ENCODE measurements around the gene RMND1. TPM values are rescaled to one million over a fixed set of nuclear protein-coding genes. Genes with fewer than 3 reads are reported as not detected.

The RMND1 gene
- total RNA-seq, 1 experiment from 2014 or later, result 19.3 TPM

DNA sequence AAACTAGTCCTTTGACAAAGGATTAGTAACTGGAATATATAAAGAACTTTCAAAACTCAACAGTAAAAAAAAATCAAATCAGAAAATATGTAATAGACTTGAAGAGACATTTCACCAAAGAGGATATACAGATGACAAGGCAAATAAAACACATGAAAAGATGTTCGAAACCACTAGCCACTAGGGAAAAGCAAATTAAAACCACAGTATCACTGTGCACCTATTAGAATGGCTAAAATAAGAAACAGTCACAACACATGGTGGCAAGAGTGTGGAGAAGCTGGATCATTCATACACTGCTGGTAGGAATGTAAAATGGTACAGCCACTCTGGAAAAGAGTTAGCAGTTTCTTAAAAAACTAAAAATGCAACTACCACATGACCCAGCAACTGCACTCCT, 75.5 kb downstream of the RMND1 start:
- Histone ChIP-seq H3K36me3 (ENCODE audit: low read depth) (peaks cover 8% of the 10 kb centered on the region; the same call in 1 of the 2 replicates), H3K4me2 (peak overlapping the region; percentile 6; the same call in 1 of the 2 replicates), H3K27ac (peak overlapping the region; percentile 91), H3K4me3 (no peak overlapping the region), H3K9me3 (ENCODE audit: insufficient read depth, low read depth) (no peaks in the 10 kb centered on the region), H4K20me1 (ENCODE audit: insufficient read depth) (no peaks in the 10 kb centered on the region), H3K4me1 (replicated peaks; ENCODE audit: insufficient read depth) (peaks cover 37% of the 10 kb centered on the region), H3F3A (ENCODE audit: insufficient read depth, low read depth) (peaks cover 29% of the 10 kb centered on the region), H2AFZ (no peak overlapping the region), H3K9me2 (ENCODE audit: insufficient read depth) (no peaks in the 10 kb centered on the region), H3K79me2 (ENCODE audit: low read depth) (peaks cover 89% of the 10 kb centered on the region), H3K27me3 (ENCODE audit: insufficient read depth, low read depth) (no peaks in the 10 kb centered on the region)
- TF ChIP-seq EZH2 (IDR thresholded peaks at IDR 0.05; ENCODE audit: low read depth), result no peak
- TF ChIP-seq, protein P1, sequence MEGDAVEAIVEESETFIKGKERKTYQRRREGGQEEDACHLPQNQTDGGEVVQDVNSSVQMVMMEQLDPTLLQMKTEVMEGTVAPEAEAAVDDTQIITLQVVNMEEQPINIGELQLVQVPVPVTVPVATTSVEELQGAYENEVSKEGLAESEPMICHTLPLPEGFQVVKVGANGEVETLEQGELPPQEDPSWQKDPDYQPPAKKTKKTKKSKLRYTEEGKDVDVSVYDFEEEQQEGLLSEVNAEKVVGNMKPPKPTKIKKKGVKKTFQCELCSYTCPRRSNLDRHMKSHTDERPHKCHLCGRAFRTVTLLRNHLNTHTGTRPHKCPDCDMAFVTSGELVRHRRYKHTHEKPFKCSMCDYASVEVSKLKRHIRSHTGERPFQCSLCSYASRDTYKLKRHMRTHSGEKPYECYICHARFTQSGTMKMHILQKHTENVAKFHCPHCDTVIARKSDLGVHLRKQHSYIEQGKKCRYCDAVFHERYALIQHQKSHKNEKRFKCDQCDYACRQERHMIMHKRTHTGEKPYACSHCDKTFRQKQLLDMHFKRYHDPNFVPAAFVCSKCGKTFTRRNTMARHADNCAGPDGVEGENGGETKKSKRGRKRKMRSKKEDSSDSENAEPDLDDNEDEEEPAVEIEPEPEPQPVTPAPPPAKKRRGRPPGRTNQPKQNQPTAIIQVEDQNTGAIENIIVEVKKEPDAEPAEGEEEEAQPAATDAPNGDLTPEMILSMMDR (conservative IDR thresholded peaks at IDR 0.05), result no peak
- CTCF ChIA-PET, result no interaction called here
- no TSS peak for BruUV-seq (replicated peaks)
- intact Hi-C loops (cut with micrococcal nuclease; ENCODE audit: unreplicated experiment), result no loop called here
- POLR2A ChIA-PET (ENCODE audit: unreplicated experiment), result no interaction called here
- DNase-seq, result no peak

DNA sequence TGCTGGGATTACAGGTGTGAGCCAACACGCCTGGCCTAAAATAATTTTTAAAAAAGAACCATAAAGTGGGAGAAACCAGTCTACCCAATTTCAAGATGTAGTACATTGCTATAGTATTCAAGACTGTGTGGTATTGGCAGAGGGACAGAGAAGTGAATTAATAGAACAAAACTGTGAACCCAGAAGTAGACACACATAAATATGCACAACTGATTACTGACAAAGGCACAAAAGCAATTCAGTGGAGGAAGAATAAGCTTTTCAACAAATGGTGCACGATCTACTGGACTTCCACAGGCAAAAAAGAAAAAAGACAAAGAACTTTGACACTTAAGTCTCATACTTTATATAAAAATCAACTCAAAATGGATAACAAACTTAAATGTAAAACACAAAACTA, 76.1 kb downstream of the RMND1 start:
- Histone ChIP-seq H3F3A (ENCODE audit: insufficient read depth, low read depth) (peaks cover 29% of the 10 kb centered on the region), H2AFZ (no peak overlapping the region), H3K36me3 (ENCODE audit: low read depth) (peaks cover 12% of the 10 kb centered on the region; the same call in 1 of the 2 replicates), H3K4me2 (peak overlapping the region; percentile 81), H4K20me1 (ENCODE audit: insufficient read depth) (no peaks in the 10 kb centered on the region), H3K27me3 (ENCODE audit: insufficient read depth, low read depth) (no peaks in the 10 kb centered on the region), H3K4me1 (replicated peaks; ENCODE audit: insufficient read depth) (peaks cover 37% of the 10 kb centered on the region), H3K9me3 (ENCODE audit: insufficient read depth, low read depth) (no peaks in the 10 kb centered on the region), H3K4me3 (no peak overlapping the region), H3K9me2 (ENCODE audit: insufficient read depth) (no peaks in the 10 kb centered on the region), H3K27ac (peak overlapping the region; percentile 91), H3K79me2 (ENCODE audit: low read depth) (peaks cover 91% of the 10 kb centered on the region)
- TF ChIP-seq, protein P1 (conservative IDR thresholded peaks at IDR 0.05), result no peak
- TF ChIP-seq EZH2 (IDR thresholded peaks at IDR 0.05; ENCODE audit: low read depth), result no peak
- no TSS peak for BruUV-seq (replicated peaks)
- DNase-seq, result no peak
- intact Hi-C loops (cut with micrococcal nuclease; ENCODE audit: unreplicated experiment), result loop anchor here (2.0 kb wide), 1 partner anchor 15 kb away; the partner anchor contains the start of gene ZBTB2
- ChIA-PET POLR2A (ENCODE audit: unreplicated experiment) (no interaction called here), CTCF (no interaction called here)

DNA sequence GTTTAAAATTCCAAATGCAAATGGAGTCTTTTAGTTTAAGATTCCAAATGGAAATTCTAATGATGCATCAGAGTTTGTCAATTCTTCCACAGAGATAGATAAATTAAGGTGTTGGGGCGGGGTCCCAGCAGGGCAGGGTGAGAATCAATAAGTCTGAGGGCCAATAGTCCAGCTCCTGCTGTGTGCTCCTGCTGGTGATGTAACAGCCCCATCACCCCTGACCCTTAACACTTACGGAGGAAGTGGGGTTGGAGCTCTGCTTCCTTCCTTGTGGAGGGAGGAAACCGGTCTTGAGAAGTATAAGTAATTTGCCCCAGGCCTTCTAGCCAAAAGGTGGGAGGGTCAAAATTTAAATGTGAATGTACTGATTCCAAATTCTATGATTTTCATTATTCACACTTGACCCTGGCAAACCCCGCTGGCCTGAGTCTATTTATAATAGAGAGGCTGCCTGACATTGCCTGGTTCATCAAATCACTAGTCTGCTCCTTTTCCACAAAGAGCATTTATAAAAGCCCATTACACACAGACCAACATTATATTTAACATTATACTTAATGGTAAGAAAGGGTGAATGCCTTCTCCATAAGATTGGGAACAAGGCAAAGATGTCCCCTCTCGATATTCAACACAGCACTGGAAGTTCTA, 77.8 kb downstream of the RMND1 start:
- ChIA-PET CTCF (interaction anchor here (0.7 kb wide), 2 partner anchors 549 to 1533 kb away, joined by 3 to 4 read pairs; no protein-coding TSS in a partner anchor), POLR2A (ENCODE audit: unreplicated experiment) (interaction anchor here (0.7 kb wide), 2 partner anchors 15 to 510 kb away, joined by 5 to 8 read pairs; no protein-coding TSS in a partner anchor)
- peaks cover 21% of the 10 kb centered on the region; the same call in 1 of the 2 replicates for H3K36me3 ChIP-seq (ENCODE audit: low read depth)
- no peaks in the 10 kb centered on the region for H3K9me3 ChIP-seq (ENCODE audit: insufficient read depth, low read depth)
- no peak for TF ChIP-seq EZH2 (IDR thresholded peaks at IDR 0.05; ENCODE audit: low read depth)
- TF ChIP-seq, protein P1 (conservative IDR thresholded peaks at IDR 0.05), result no peak
- peaks cover 29% of the 10 kb centered on the region for H3F3A ChIP-seq (ENCODE audit: insufficient read depth, low read depth)
- H3K79me2 ChIP-seq (ENCODE audit: low read depth), result peaks cover 77% of the 10 kb centered on the region
- H3K4me3 ChIP-seq, result peak overlapping the region; percentile 47
- H3K9me2 ChIP-seq (ENCODE audit: insufficient read depth), result no peaks in the 10 kb centered on the region
- H3K4me1 ChIP-seq (replicated peaks; ENCODE audit: insufficient read depth), result peaks cover 37% of the 10 kb centered on the region
- intact Hi-C loops (cut with micrococcal nuclease; ENCODE audit: unreplicated experiment), result loop anchor here (2.0 kb wide), 1 partner anchor 17 kb away; the partner anchor contains the start of gene ZBTB2
- peak overlapping the region; percentile 81 for H3K4me2 ChIP-seq
- no peaks in the 10 kb centered on the region for H3K27me3 ChIP-seq (ENCODE audit: insufficient read depth, low read depth)
- BruUV-seq (replicated peaks), result no TSS peak
- no peak overlapping the region; the same call in 1 of the 2 replicates for H2AFZ ChIP-seq
- H4K20me1 ChIP-seq (ENCODE audit: insufficient read depth), result no peaks in the 10 kb centered on the region
- peak; percentile 19 to 81 for DNase-seq
- H3K27ac ChIP-seq, result peak overlapping the region; percentile 91

All from PC-9 (cell line).